H1 (cell line): ENCODE results near the gene DDB1. TPM values are rescaled to one million over a fixed set of nuclear protein-coding genes. Genes with fewer than 3 reads are reported as not detected.

Source experiments
- MAFK ChIP-seq: IDR thresholded peaks from 2 replicates; pipeline ENCODE4 v1.6.1; 2012; ENCODE audit warnings: low read depth, mild to moderate bottlenecking, improper control_type of control experiment, low read length
- SIX5 ChIP-seq: IDR thresholded peaks from 2 replicates; pipeline ENCODE4 v1.6.1; 2011; ENCODE audit warnings: mild to moderate bottlenecking, low read depth, low read length
- TAF1 ChIP-seq: IDR thresholded peaks from 2 replicates; pipeline ENCODE4 v1.6.1; 2011; ENCODE audit warnings: mild to moderate bottlenecking, low read depth, low read length
- YY1 ChIP-seq: IDR thresholded peaks from 2 replicates; pipeline ENCODE4 v1.6.1; 2011; ENCODE audit warnings: low read depth, mild to moderate bottlenecking, low read length
- polyA plus RNA-seq, 7 experiments: library from polyadenylated mRNA; depleted of rRNA in 3 of 7; stranded (reverse) in 5 of 7; unstranded in 2 of 7; fragments of >200 nt in 5 of 7; fragments of 200-250 nt in 2 of 7; gene quantifications; 1 replicate in 5 of 7; 2 replicates in 1 of 7; 4 replicates in 1 of 7; pipeline versions ENCODE4 v1.2.1 to v1.2.3, GENCODE V29; 2011 to 2013; ENCODE audit warnings: missing spikeins in 2 of 7, mixed read lengths in 2 of 7
- total RNA-seq: library from RNA; stranded (reverse); fragmentation: NEBNext Ultra II Directional; extraction: Animal tissue kit (Norgen Biotek cat#: 25700); gene quantifications from 2 replicates; pipeline ENCODE4 v1.2.1, GENCODE V29; 2021
- TF ChIP-seq, protein P1 (sequence below): fragments of 300-600 bp; sonication (generic); IDR thresholded peaks from 2 replicates; pipeline ENCODE4 v1.7.1; 2012; ENCODE audit warnings: low read length, moderate library complexity, mild to moderate bottlenecking, inconsistent platforms; ENCODE audit not compliant: insufficient replicate concordance
- TF ChIP-seq, protein P2 (sequence below), 3 experiments: IDR thresholded peaks; 1 replicate in 2 of 3; 2 replicates in 1 of 3; pipeline versions ENCODE4 v1.5.1 to v1.6.1; 2011; ENCODE audit warnings: low read length in 3 of 3, mild to moderate bottlenecking in 3 of 3, inconsistent platforms in 2 of 3, low read depth in 1 of 3, moderate library complexity in 1 of 3; ENCODE audit not compliant: insufficient read depth in 1 of 3; ENCODE audit errors: control extremely low read depth in 1 of 3

The DDB1 gene
- total and polyA plus RNA-seq, 2 of the 8 experiments (the other 6 are each of a cell fraction or from before 2014, with no cell fraction given): 275 to 306 TPM

DNA sequence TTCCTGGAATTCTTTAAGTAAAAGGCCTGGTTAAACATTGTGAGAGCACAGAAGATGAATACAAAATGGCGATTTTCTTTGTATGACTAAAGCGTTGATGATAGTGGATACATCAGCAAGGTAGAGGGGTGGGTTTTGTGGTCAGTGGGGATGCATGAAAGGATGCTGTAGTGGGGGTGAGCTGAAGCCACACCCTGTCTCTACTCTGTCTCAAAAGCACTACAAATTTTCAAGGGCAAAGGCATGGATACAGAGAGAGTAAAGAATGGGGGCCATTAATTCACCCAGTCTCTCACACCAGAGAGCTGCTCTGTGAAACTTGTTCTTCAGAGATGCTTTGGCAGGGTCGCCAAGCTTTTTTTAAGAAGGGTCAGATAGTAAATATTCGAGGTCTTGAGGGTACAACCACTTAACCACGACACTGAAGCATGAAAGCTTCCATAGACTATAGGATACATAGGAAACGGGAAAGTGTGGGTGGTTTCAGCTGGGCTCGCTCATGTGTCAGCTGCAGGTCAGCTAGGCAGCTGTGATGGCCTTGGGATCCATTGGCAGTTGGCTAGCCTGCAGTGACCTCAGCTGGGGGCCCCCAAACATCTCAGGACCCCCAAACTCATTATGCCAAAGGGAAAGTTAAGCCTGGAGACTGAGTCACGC, 37.6 kb upstream of the DDB1 start (continued):
- TF ChIP-seq, protein P1, sequence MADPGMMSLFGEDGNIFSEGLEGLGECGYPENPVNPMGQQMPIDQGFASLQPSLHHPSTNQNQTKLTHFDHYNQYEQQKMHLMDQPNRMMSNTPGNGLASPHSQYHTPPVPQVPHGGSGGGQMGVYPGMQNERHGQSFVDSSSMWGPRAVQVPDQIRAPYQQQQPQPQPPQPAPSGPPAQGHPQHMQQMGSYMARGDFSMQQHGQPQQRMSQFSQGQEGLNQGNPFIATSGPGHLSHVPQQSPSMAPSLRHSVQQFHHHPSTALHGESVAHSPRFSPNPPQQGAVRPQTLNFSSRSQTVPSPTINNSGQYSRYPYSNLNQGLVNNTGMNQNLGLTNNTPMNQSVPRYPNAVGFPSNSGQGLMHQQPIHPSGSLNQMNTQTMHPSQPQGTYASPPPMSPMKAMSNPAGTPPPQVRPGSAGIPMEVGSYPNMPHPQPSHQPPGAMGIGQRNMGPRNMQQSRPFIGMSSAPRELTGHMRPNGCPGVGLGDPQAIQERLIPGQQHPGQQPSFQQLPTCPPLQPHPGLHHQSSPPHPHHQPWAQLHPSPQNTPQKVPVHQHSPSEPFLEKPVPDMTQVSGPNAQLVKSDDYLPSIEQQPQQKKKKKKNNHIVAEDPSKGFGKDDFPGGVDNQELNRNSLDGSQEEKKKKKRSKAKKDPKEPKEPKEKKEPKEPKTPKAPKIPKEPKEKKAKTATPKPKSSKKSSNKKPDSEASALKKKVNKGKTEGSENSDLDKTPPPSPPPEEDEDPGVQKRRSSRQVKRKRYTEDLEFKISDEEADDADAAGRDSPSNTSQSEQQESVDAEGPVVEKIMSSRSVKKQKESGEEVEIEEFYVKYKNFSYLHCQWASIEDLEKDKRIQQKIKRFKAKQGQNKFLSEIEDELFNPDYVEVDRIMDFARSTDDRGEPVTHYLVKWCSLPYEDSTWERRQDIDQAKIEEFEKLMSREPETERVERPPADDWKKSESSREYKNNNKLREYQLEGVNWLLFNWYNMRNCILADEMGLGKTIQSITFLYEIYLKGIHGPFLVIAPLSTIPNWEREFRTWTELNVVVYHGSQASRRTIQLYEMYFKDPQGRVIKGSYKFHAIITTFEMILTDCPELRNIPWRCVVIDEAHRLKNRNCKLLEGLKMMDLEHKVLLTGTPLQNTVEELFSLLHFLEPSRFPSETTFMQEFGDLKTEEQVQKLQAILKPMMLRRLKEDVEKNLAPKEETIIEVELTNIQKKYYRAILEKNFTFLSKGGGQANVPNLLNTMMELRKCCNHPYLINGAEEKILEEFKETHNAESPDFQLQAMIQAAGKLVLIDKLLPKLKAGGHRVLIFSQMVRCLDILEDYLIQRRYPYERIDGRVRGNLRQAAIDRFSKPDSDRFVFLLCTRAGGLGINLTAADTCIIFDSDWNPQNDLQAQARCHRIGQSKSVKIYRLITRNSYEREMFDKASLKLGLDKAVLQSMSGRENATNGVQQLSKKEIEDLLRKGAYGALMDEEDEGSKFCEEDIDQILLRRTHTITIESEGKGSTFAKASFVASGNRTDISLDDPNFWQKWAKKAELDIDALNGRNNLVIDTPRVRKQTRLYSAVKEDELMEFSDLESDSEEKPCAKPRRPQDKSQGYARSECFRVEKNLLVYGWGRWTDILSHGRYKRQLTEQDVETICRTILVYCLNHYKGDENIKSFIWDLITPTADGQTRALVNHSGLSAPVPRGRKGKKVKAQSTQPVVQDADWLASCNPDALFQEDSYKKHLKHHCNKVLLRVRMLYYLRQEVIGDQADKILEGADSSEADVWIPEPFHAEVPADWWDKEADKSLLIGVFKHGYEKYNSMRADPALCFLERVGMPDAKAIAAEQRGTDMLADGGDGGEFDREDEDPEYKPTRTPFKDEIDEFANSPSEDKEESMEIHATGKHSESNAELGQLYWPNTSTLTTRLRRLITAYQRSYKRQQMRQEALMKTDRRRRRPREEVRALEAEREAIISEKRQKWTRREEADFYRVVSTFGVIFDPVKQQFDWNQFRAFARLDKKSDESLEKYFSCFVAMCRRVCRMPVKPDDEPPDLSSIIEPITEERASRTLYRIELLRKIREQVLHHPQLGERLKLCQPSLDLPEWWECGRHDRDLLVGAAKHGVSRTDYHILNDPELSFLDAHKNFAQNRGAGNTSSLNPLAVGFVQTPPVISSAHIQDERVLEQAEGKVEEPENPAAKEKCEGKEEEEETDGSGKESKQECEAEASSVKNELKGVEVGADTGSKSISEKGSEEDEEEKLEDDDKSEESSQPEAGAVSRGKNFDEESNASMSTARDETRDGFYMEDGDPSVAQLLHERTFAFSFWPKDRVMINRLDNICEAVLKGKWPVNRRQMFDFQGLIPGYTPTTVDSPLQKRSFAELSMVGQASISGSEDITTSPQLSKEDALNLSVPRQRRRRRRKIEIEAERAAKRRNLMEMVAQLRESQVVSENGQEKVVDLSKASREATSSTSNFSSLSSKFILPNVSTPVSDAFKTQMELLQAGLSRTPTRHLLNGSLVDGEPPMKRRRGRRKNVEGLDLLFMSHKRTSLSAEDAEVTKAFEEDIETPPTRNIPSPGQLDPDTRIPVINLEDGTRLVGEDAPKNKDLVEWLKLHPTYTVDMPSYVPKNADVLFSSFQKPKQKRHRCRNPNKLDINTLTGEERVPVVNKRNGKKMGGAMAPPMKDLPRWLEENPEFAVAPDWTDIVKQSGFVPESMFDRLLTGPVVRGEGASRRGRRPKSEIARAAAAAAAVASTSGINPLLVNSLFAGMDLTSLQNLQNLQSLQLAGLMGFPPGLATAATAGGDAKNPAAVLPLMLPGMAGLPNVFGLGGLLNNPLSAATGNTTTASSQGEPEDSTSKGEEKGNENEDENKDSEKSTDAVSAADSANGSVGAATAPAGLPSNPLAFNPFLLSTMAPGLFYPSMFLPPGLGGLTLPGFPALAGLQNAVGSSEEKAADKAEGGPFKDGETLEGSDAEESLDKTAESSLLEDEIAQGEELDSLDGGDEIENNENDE: no peak
- no peak for TF ChIP-seq YY1
- no peak for TF ChIP-seq MAFK
- TF ChIP-seq SIX5: no peak
- no peak for TF ChIP-seq TAF1
- TF ChIP-seq, protein P2, sequence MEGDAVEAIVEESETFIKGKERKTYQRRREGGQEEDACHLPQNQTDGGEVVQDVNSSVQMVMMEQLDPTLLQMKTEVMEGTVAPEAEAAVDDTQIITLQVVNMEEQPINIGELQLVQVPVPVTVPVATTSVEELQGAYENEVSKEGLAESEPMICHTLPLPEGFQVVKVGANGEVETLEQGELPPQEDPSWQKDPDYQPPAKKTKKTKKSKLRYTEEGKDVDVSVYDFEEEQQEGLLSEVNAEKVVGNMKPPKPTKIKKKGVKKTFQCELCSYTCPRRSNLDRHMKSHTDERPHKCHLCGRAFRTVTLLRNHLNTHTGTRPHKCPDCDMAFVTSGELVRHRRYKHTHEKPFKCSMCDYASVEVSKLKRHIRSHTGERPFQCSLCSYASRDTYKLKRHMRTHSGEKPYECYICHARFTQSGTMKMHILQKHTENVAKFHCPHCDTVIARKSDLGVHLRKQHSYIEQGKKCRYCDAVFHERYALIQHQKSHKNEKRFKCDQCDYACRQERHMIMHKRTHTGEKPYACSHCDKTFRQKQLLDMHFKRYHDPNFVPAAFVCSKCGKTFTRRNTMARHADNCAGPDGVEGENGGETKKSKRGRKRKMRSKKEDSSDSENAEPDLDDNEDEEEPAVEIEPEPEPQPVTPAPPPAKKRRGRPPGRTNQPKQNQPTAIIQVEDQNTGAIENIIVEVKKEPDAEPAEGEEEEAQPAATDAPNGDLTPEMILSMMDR (IDR thresholded peaks at IDR 0.05; ENCODE audit: control extremely low read depth in 1 of 3, insufficient read depth in 1 of 3, low read depth in 1 of 3, low read length in 3 of 3): no peak
